GM18499 (cell line): ENCODE data around the gene TMCO6.
A peak's percentile ranks its signal among the peaks of the same experiment; 100 is the strongest.

Source experiments
- ATAC-seq: cut with Tn5 transposase; IDR thresholded peaks from one replicate; pipeline ENCODE4 v1.9.1; 2021; ENCODE audit warnings: moderate number of reproducible peaks; ENCODE audit not compliant: insufficient read depth, unreplicated experiment

TMCO6 gene

GRCh38 chr5:140671472-140672125 is 32.3 kb downstream of the TMCO6 start:
- ATAC-seq: no peak

GRCh38 chr5:140672455-140673186 is 33.4 kb downstream of the TMCO6 start:
- ATAC-seq: no peak

GRCh38 chr5:140673187-140673976 is 34.1 kb downstream of the TMCO6 start, which contains the start of gene DND1:
Gene DND1 (minus strand): TSS chr5:140673576. CDS start chr5:140673542, 34 bp downstream.
- ATAC-seq: no peak

GRCh38 chr5:140674211-140674610 is 35.0 kb downstream of the TMCO6 start:
- no peak for ATAC-seq

- no peak for ATAC-seq
Measured at GRCh38 chr5:140674629-140675028, 35.4 kb downstream of the TMCO6 start.

GRCh38 chr5:140677947-140678346 is 38.7 kb downstream of the TMCO6 start:
- ATAC-seq: no peak

GRCh38 chr5:140678993-140679392 is 39.7 kb downstream of the TMCO6 start:
- no peak for ATAC-seq

GRCh38 chr5:140690376-140690932 is 51.2 kb downstream of the TMCO6 start:
- no peak for ATAC-seq

- peak; percentile 91 for ATAC-seq
Measured at GRCh38 chr5:140690941-140691924, 52.0 kb downstream of the TMCO6 start, which contains the start of the genes HARS1 and HARS2. Gene HARS1 (minus strand): TSS chr5:140691370. CDS start chr5:140691304, 66 bp downstream. Gene HARS2 (plus strand): TSS chr5:140691455. CDS start chr5:140691649, 194 bp downstream.

GRCh38 chr5:140694276-140694675 is 55.0 kb downstream of the TMCO6 start:
- no peak for ATAC-seq
